ENCODE results near the gene DYNC2H1.

GRCh38 chr11:103384652-103385051 lies 275.4 kb downstream of the DYNC2H1 start:
- no peak for TF ChIP-seq CTCF (conservative IDR thresholded peaks at IDR 0.05 in 1 of 2, IDR thresholded peaks at IDR 0.05 in 1 of 2; ENCODE audit: low read depth in 1 of 2, low read length in 2 of 2)
- no peak for TF ChIP-seq EZH2 (IDR thresholded peaks at IDR 0.05; ENCODE audit: low read length, missing control alignments)

All from fibroblast of lung (primary cell).